Panc1 (cell line): ENCODE results near the gene ATF2.

Experiments
- REST ChIP-seq, 2 experiments: IDR thresholded peaks; 2 replicates each; pipeline ENCODE4 v1.6.1; 2011 to 2012; ENCODE audit warnings: low read depth in 2 of 2, control low read depth in 1 of 2, low read length in 1 of 2, mild to moderate bottlenecking in 1 of 2, moderate library complexity in 1 of 2; ENCODE audit not compliant: insufficient read depth in 1 of 2
- TF ChIP-seq, protein P1 (sequence below): fragments of 450-650 bp; IDR thresholded peaks from 2 replicates; pipeline ENCODE4 v1.5.1; 2017; ENCODE audit warnings: mild to moderate bottlenecking

- TF ChIP-seq, protein P1, sequence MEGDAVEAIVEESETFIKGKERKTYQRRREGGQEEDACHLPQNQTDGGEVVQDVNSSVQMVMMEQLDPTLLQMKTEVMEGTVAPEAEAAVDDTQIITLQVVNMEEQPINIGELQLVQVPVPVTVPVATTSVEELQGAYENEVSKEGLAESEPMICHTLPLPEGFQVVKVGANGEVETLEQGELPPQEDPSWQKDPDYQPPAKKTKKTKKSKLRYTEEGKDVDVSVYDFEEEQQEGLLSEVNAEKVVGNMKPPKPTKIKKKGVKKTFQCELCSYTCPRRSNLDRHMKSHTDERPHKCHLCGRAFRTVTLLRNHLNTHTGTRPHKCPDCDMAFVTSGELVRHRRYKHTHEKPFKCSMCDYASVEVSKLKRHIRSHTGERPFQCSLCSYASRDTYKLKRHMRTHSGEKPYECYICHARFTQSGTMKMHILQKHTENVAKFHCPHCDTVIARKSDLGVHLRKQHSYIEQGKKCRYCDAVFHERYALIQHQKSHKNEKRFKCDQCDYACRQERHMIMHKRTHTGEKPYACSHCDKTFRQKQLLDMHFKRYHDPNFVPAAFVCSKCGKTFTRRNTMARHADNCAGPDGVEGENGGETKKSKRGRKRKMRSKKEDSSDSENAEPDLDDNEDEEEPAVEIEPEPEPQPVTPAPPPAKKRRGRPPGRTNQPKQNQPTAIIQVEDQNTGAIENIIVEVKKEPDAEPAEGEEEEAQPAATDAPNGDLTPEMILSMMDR: no peak
- TF ChIP-seq REST (IDR thresholded peaks at IDR 0.05; ENCODE audit: insufficient read depth in 1 of 2, low read depth in 2 of 2, low read length in 1 of 2): no peak
Measured at GRCh38 chr2:175057078-175057685, 110.8 kb downstream of the ATF2 start.
